Effector memory CD4-positive, alpha-beta T cell (primary cell): ENCODE data around the gene MED16.
"Not testable (repeated sequence)": the region's sequence is repeated elsewhere in the genome, so short reads cannot be mapped to it uniquely, and the experiment has no call there.

Source experiments
- DNase-seq, 3 donors: peaks; one replicate each; pipeline ENCODE4 v3.0.0-alpha.2; 2020
- H3K27ac ChIP-seq: 2 replicates; pipeline ENCODE4 v1.7.0; 2013; ENCODE audit warnings: mild to moderate bottlenecking, low read length, moderate library complexity; ENCODE audit not compliant: insufficient read depth, poor library complexity, severe bottlenecking
- H3K27me3 ChIP-seq: replicated peaks from 2 replicates; pipeline ENCODE4 v1.7.0; 2013; ENCODE audit warnings: mild to moderate bottlenecking, low read length; ENCODE audit not compliant: insufficient read depth, control insufficient read depth, poor library complexity, severe bottlenecking
- H3K36me3 ChIP-seq: 2 replicates; pipeline ENCODE4 v1.7.0; 2013; ENCODE audit warnings: mild to moderate bottlenecking, low read length, moderate library complexity; ENCODE audit not compliant: control insufficient read depth, insufficient read depth
- H3K4me1 ChIP-seq: 2 replicates; pipeline ENCODE4 v1.7.0; 2013; ENCODE audit warnings: low read length, mild to moderate bottlenecking; ENCODE audit not compliant: control insufficient read depth, insufficient read depth, poor library complexity, severe bottlenecking
- H3K4me3 ChIP-seq: 2 replicates; pipeline ENCODE4 v1.7.0; 2013; ENCODE audit warnings: low read length, low read depth, mild to moderate bottlenecking; ENCODE audit not compliant: insufficient read depth, poor library complexity, severe bottlenecking
- H3K9me3 ChIP-seq: 2 replicates; pipeline ENCODE4 v1.7.0; 2013; ENCODE audit warnings: mild to moderate bottlenecking, low read length, moderate library complexity; ENCODE audit not compliant: control insufficient read depth

Gene MED16

DNA sequence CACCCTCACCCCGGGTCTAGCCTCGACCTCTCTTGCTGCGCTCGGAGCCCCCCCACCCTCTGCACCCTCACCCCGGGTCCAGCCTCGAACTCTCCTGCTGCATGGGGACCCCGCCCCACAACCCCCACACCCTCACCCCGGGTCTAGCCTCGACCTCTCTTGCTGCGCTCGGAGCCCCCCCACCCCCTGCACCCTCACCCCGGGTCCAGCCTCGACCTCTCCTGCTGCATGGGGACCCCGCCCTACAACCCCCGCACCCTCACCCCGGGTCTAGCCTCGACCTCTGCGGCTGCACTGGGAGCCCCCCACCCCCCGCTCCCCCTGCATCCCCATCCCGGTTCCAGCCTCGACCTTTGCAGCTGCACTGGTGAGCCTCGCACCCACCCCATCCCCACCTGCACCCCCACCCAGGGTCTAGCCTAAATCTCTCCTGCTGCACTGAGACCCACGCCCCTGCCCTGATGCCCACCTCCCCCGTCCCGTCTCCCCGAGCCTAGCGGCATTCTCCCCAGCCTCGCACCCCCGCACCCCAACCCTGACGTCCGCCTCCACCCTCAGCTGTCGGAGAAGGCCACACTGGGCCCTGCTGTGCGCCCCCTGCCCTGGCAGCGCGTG, 31.7 kb downstream of the MED16 start:
- H3K4me1 ChIP-seq = peaks cover 22% of the 10 kb centered on the region
- no peaks in the 10 kb centered on the region for H3K36me3 ChIP-seq
- H3K27me3 ChIP-seq = peaks cover 8% of the 10 kb centered on the region
- H3K9me3 ChIP-seq = no peaks in the 10 kb centered on the region
- DNase-seq = no peak
- no peak overlapping the region for H3K4me3 ChIP-seq
- no peak overlapping the region for H3K27ac ChIP-seq

DNA sequence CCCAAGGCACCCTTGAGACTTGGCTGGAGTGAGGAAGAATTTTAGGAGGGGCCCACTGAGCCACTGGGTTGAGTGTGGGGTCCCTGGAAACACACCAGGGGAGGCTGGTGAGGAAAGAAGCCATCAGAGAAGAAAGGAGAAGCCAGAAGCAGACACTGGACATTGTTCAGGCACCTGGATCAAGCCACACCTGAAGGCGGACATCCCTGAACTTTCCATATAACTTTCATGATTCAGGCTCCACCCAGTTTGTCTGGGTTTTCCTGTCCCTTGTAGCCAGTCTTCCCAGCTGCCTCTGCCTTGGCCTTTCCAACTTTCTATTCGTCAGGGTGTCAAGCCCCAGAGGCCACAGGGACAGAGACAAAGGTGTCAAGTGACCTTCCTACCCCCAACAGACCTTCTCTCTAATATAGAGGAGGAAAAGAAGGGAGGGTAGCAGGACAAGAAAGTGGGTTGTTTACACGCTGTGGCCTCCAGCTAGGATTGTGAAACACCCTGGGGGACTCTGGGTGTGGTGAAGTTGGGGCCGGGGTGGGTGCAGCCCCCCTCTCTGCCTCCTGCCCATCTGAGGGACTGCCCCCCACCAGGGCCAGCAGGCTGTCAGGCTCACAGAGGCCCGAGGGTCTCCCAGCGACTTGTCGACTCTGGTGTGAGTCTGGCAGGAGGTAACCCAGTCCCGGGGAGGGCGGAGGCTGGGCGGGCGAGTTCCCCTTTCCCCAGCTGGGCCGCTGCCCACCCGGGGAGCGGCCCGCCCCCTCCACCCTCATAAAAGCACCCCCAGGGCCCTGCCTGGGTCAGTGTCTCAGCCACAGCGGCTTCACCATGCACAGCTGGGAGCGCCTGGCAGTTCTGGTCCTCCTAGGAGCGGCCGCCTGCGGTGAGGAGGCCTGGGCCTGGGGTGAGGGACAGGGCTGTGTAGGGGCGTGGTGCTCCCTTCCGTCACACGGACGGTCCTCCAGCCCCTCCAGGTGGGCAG, 33.8 kb downstream of the MED16 start, which contains the start of gene CFD:
TSS of gene CFD (plus strand) at position 797 of the 976 bp plus-strand sequence. CDS start at position 823, 26 bp downstream.
- H3K36me3 ChIP-seq = no peaks in the 10 kb centered on the region
- peaks cover 21% of the 10 kb centered on the region for H3K4me1 ChIP-seq
- H3K9me3 ChIP-seq = no peaks in the 10 kb centered on the region
- peaks cover 8% of the 10 kb centered on the region for H3K27me3 ChIP-seq
- H3K4me3 ChIP-seq = peak within 1 kb of the TSS; percentile 40
- DNase-seq = no peak
- no peak within 1 kb of the TSS for H3K27ac ChIP-seq

DNA sequence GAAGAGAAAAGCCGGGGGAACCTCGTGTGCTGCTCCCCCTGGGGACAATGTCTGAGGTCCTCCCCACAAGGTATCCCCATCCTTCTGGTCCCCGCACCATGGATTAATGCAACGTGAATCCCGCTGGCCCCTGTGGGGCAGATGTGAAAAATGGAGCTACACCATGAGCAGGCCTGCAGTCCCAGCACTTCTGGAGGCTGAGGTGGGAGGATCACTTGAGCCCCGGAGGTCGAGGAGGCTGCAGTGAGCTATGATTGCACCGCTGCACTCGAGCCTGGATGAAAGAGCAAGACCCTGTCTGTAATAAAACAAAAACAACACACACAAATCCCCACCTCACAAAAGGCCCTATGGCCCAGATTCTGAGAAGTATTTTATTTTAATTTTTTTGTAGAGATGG, 34.7 kb downstream of the MED16 start:
- Histone ChIP-seq H3K9me3 (no peaks in the 10 kb centered on the region), H3K4me1 (peaks cover 18% of the 10 kb centered on the region), H3K4me3 (no peak overlapping the region), H3K36me3 (no peaks in the 10 kb centered on the region), H3K27ac (no peak overlapping the region), H3K27me3 (peaks cover 8% of the 10 kb centered on the region)
- DNase-seq = no peak

DNA sequence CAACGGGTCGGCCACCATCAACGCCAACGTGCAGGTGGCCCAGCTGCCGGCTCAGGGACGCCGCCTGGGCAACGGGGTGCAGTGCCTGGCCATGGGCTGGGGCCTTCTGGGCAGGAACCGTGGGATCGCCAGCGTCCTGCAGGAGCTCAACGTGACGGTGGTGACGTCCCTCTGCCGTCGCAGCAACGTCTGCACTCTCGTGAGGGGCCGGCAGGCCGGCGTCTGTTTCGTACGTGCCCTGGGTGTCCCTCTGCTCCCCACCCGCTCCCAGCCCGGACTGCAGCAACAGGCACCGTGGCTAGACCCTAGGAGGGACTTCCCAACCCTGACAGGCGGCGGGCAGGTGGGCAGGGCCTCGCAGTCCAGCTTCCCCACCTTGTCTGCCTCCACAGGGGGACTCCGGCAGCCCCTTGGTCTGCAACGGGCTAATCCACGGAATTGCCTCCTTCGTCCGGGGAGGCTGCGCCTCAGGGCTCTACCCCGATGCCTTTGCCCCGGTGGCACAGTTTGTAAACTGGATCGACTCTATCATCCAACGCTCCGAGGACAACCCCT, 37.3 kb downstream of the MED16 start:
- Histone ChIP-seq H3K4me3 (no peak overlapping the region), H3K4me1 (peaks cover 3% of the 10 kb centered on the region), H3K9me3 (no peaks in the 10 kb centered on the region), H3K27ac (no peak overlapping the region), H3K27me3 (peaks cover 15% of the 10 kb centered on the region), H3K36me3 (no peaks in the 10 kb centered on the region)
- no peak for DNase-seq

DNA sequence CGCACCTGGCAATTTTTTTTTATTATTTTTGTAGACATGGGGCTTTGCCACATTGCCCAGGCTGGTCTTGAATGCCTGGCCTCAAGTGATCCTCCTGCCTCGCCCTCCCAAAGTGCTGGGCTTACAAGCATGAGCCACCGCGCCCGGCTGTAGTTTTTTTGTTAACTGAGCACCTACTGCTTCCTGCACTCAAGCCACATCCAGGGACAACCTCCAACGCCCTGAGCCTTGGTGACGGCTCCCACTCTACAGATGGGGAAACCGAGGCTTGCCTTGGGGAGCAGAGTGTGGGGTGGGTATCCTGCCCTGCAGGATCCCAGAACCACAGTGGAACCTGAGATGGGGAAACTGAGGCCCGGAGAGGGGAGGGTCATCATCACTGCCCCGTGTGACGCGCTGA, 37.8 kb downstream of the MED16 start:
- Histone ChIP-seq H3K27me3 (peaks cover 19% of the 10 kb centered on the region), H3K36me3 (no peaks in the 10 kb centered on the region), H3K4me3 (no peak overlapping the region), H3K27ac (no peak overlapping the region), H3K4me1 (no peaks in the 10 kb centered on the region), H3K9me3 (no peaks in the 10 kb centered on the region)
- DNase-seq = no peak

DNA sequence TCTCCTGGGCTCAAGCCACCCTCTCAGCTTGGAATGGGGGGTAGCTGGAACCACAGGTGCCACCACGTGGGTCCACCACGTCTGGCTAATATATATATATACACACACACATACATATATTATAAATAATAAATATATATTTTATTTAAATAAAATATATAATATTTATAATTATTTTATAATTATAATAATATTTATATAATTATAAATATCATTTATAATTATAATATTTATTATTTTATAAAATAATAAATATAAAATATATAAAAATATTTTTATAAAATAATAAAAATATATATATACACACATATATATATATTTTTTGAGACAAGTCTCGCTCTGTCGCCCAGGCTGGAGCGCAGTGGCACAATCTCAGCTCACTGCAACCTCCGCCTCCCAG, 38.4 kb downstream of the MED16 start:
- Histone ChIP-seq H3K27ac (no peak overlapping the region), H3K4me3 (no peak overlapping the region), H3K9me3 (no peaks in the 10 kb centered on the region), H3K27me3 (peaks cover 24% of the 10 kb centered on the region), H3K4me1 (no peaks in the 10 kb centered on the region), H3K36me3 (no peaks in the 10 kb centered on the region)
- DNase-seq = no peak

DNA sequence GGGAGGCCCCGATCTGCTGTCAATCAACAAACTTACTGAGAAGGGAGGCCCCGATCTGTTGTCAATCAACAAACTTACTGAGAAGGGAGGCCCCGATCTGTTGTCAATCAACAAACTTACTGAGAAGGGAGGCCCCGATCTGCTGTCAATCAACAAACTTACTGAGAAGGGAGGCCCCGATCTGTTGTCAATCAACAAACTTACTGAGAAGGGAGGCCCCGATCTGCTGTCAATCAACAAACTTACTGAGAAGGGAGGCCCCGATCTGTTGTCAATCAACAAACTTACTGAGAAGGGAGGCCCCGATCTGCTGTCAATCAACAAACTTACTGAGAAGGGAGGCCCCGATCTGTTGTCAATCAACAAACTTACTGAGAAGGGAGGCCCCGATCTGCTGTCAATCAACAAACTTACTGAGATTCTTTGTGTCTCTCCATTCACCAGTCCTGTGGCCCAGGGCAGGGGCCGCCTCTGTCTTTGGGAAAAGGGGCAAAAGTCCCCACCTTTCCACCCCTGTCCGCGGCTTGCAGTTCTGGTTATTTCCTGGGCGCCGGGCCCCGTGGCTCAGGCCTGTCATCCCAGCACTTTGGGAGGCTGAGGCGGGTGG, 39.3 kb downstream of the MED16 start:
- H3K36me3 ChIP-seq, H3K9me3 ChIP-seq, H3K4me1 ChIP-seq, H3K4me3 ChIP-seq, H3K27ac ChIP-seq, DNase-seq: not testable (repeated sequence)
- peaks cover 24% of the 10 kb centered on the region for H3K27me3 ChIP-seq

DNA sequence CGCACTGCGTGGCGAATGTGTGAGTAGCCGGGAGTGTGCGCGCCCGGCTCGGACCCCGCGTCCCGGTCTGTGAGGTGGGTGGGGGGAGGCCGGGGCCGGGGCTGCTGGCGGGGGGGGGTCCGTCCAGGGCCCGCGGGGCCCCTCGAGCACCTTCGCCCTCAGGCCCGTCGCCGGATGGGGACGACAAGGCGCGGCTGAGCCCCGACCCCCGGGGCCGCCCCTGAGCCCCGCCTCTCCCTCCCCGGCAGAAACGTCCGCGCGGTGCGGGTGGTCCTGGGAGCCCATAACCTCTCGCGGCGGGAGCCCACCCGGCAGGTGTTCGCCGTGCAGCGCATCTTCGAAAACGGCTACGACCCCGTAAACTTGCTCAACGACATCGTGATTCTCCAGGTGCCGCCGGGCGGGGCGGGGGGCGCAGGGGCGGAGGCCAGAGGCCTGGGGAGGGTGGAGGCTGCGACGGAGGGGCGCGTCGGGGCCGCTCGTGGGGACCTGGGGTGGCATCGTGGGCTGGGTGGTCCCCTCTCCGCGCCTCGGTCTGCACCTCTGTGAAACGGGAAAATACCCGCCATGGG, 39.9 kb downstream of the MED16 start:
- Histone ChIP-seq H3K27ac (no peak overlapping the region), H3K36me3 (no peaks in the 10 kb centered on the region), H3K9me3 (no peaks in the 10 kb centered on the region), H3K27me3 (peaks cover 30% of the 10 kb centered on the region), H3K4me3 (no peak overlapping the region), H3K4me1 (no peaks in the 10 kb centered on the region)
- DNase-seq = no peak

DNA sequence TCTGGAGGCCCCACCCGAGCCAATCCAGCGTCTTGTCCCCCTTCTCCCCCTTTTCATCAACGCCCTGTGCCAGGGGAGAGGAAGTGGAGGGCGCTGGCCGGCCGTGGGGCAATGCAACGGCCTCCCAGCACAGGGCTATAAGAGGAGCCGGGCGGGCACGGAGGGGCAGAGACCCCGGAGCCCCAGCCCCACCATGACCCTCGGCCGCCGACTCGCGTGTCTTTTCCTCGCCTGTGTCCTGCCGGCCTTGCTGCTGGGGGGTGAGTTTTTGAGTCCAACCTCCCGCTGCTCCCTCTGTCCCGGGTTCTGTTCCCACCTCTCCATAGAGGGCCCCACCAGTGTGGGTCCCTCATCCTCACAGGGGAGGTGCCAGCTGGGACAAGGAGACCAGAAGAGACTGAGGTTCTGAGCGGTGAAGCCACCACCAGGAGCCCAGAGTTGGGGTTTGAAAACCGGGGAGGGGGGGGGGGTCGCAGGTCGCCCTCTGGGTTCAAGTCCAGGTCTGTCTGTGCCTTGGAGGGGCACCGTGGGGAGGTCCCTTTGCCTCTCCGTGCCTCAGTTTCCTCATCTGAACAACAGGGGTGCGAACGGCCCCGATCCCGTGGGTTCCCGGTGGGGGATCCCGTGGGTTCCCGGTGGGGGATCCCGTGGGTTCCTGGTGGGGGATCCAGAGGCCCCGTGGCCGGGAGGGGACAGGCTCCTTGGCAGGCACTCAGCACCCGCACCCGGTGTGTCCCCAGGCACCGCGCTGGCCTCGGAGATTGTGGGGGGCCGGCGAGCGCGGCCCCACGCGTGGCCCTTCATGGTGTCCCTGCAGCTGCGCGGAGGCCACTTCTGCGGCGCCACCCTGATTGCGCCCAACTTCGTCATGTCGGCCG, 40.6 kb downstream of the MED16 start, which contains the start of gene ELANE:
TSS of gene ELANE (plus strand) at position 168 of the 878 bp plus-strand sequence. CDS start at position 194, 26 bp downstream.
- no peak for DNase-seq
- Histone ChIP-seq H3K27ac (no peak within 1 kb of the TSS), H3K4me1 (no peaks in the 10 kb centered on the region), H3K36me3 (no peaks in the 10 kb centered on the region), H3K27me3 (peaks cover 30% of the 10 kb centered on the region), H3K9me3 (no peaks in the 10 kb centered on the region), H3K4me3 (no peak within 1 kb of the TSS)
